Activated CD8-positive, alpha-beta memory T cell treated with anti-CD3 and anti-CD28 coated beads for 24 hours (primary cell): Measurements from ENCODE around the gene ANO3.

Experiments
- DNase-seq: peaks from one replicate; pipeline ENCODE4 v3.0.0-alpha.2; 2020

Gene ANO3

GRCh38 chr11:26649884-26650283, 318.0 kb downstream of the ANO3 start:
- DNase-seq, result no peak

- DNase-seq, result no peak
These were observed 320.0 kb downstream of the ANO3 start for GRCh38 chr11:26651916-26652315.

- no peak for DNase-seq
These were observed 323.4 kb downstream of the ANO3 start for GRCh38 chr11:26655287-26655686.

GRCh38 chr11:26662916-26663315, 331.0 kb downstream of the ANO3 start:
- no peak for DNase-seq

- no peak for DNase-seq
These were observed 333.1 kb downstream of the ANO3 start for GRCh38 chr11:26665036-26665435.

GRCh38 chr11:26665946-26666345, 334.0 kb downstream of the ANO3 start:
- no peak for DNase-seq

GRCh38 chr11:26675233-26675928, 343.5 kb downstream of the ANO3 start:
- no peak for DNase-seq

- DNase-seq, result no peak
These were observed 344.7 kb downstream of the ANO3 start for GRCh38 chr11:26676641-26677040.

- no peak for DNase-seq
These were observed 345.6 kb downstream of the ANO3 start for GRCh38 chr11:26677566-26677965.

- DNase-seq, result no peak
These were observed 355.4 kb downstream of the ANO3 start for GRCh38 chr11:26687351-26687750.

GRCh38 chr11:26688701-26689100, 356.8 kb downstream of the ANO3 start:
- no peak for DNase-seq

GRCh38 chr11:26696330-26696729, 364.4 kb downstream of the ANO3 start:
- DNase-seq, result no peak

GRCh38 chr11:26698224-26698623, 366.3 kb downstream of the ANO3 start:
- no peak for DNase-seq

GRCh38 chr11:26700574-26701235, 368.8 kb downstream of the ANO3 start:
- DNase-seq, result no peak

- no peak for DNase-seq
These were observed 370.5 kb downstream of the ANO3 start for GRCh38 chr11:26702406-26702805.

- no peak for DNase-seq
These were observed 371.7 kb downstream of the ANO3 start for GRCh38 chr11:26703411-26704191.

- no peak for DNase-seq
These were observed 372.3 kb downstream of the ANO3 start for GRCh38 chr11:26704249-26704648.

GRCh38 chr11:26706181-26706580, 374.3 kb downstream of the ANO3 start:
- DNase-seq, result no peak

GRCh38 chr11:26708736-26709456, 377.0 kb downstream of the ANO3 start:
- no peak for DNase-seq

GRCh38 chr11:26710489-26710888, 378.6 kb downstream of the ANO3 start:
- no peak for DNase-seq

- no peak for DNase-seq
These were observed 380.6 kb downstream of the ANO3 start for GRCh38 chr11:26712497-26712896.
